A673 (cell line): ENCODE results near the gene CD40. TPM values are rescaled to one million over a fixed set of nuclear protein-coding genes. Genes with fewer than 3 reads are reported as not detected.

Experiments
- BruUV-seq: library from RNA; stranded (reverse); fragments of 400-500 nt; replicated peaks from 2 replicates; lab custom pipeline; 2021; lab: Mats Ljungman, UMichigan
- CTCF ChIA-PET: fragments of 300-600 bp; sonication (Branson Sonifier 250); formaldehyde crosslinking; loops from one replicate; lab custom pipeline; 2022; ENCODE audit warnings: antibody characterized with exemption; lab: Charles Lee
- POLR2A ChIA-PET: fragments of 300-600 bp; sonication (Branson Sonifier 250); formaldehyde crosslinking; loops from one replicate; lab custom pipeline; 2022; ENCODE audit warnings: antibody characterized with exemption; ENCODE audit not compliant: low non-redundant PET; lab: Charles Lee
- DNase-seq: peaks from one replicate; pipeline ENCODE4 v3.0.0-alpha.2; 2015; ENCODE audit warnings: low spot score
- H3K27ac ChIP-seq: fragments of 200-600 bp; sonication (generic); 2 replicates; pipeline ENCODE4 v1.5.1; 2016; ENCODE audit warnings: mixed run types, low read depth, mild to moderate bottlenecking, mixed read lengths, antibody characterized with exemption, low read length; ENCODE audit not compliant: poor library complexity, severe bottlenecking
- H3K27me3 ChIP-seq: fragments of 200-600 bp; sonication (generic); replicated peaks from 2 replicates; pipeline ENCODE4 v1.6.1; 2017; ENCODE audit warnings: mixed run types, low read depth, mild to moderate bottlenecking, mixed read lengths, antibody characterized with exemption, low read length; ENCODE audit not compliant: insufficient read depth, poor library complexity
- H3K36me3 ChIP-seq: fragments of 200-600 bp; sonication (generic); 2 replicates; pipeline ENCODE4 v1.6.1; 2016; ENCODE audit warnings: mixed run types, mild to moderate bottlenecking, mixed read lengths, antibody characterized with exemption, low read length; ENCODE audit not compliant: insufficient read depth, poor library complexity, severe bottlenecking
- H3K4me1 ChIP-seq: fragments of 200-600 bp; sonication (generic); 2 replicates; pipeline ENCODE4 v1.6.1; 2017; ENCODE audit warnings: mixed run types, mild to moderate bottlenecking, mixed read lengths, antibody characterized with exemption, low read length; ENCODE audit not compliant: insufficient read depth, poor library complexity, severe bottlenecking
- H3K4me3 ChIP-seq: fragments of 200-600 bp; sonication (generic); 2 replicates; pipeline ENCODE4 v1.5.1; 2016; ENCODE audit warnings: low read depth, mixed run types, mild to moderate bottlenecking, mixed read lengths, low read length; ENCODE audit not compliant: poor library complexity, severe bottlenecking
- H3K9me3 ChIP-seq: fragments of 200-600 bp; sonication (generic); 2 replicates; pipeline ENCODE4 v1.6.1; 2016; ENCODE audit warnings: mixed run types, low read depth, mild to moderate bottlenecking, mixed read lengths, antibody characterized with exemption, low read length; ENCODE audit not compliant: poor library complexity, severe bottlenecking
- CTCF ChIP-seq: fragments of 300-800, 200-600 bp; sonication (generic); conservative IDR thresholded peaks from 2 replicates; pipeline ENCODE4 v1.5.1; 2017; ENCODE audit warnings: low read depth, mild to moderate bottlenecking, antibody characterized with exemption, low read length, moderate library complexity, mixed read lengths
- EZH2 ChIP-seq: fragments of 200-600 bp; sonication (generic); IDR thresholded peaks from 2 replicates; pipeline ENCODE4 v1.6.1; 2017; ENCODE audit warnings: borderline replicate concordance, low read depth, mild to moderate bottlenecking, mixed read lengths, antibody characterized with exemption, low read length; ENCODE audit not compliant: poor library complexity, severe bottlenecking
- intact Hi-C: fragments of 100-400 bp; cut with micrococcal nuclease; formaldehyde crosslinking; loops from one replicate; pipeline ENCODE4 v1.10.0; 2022; ENCODE audit not compliant: unreplicated experiment
- total RNA-seq: library from RNA; stranded (reverse); gene quantifications from 2 replicates; pipeline ENCODE4 v1.2.3, GENCODE V29; 2021

The CD40 gene
- total RNA-seq, 1 experiment from 2014 or later = 16.3 TPM

GRCh38 chr20:46139908-46140482, 21.9 kb downstream of the CD40 start:
- H3K9me3 ChIP-seq = no peaks in the 10 kb centered on the region
- DNase-seq = no peak
- H3K4me1 ChIP-seq = no peaks in the 10 kb centered on the region
- intact Hi-C loops = loop anchor here (10.0 kb wide), 2 partner anchors 105 to 545 kb away; partner anchors contain the start of gene TP53RK
- peaks cover 15% of the 10 kb centered on the region for H3K27me3 ChIP-seq
- CTCF ChIA-PET = no interaction called here
- no peak overlapping the region for H3K4me3 ChIP-seq
- H3K27ac ChIP-seq = no peak overlapping the region
- POLR2A ChIA-PET = interaction anchor here (1.0 kb wide), 1 partner anchor 12 kb away, joined by 3 read pairs; no protein-coding TSS in a partner anchor
- TF ChIP-seq CTCF (no peak), EZH2 (no peak)
- H3K36me3 ChIP-seq = no peaks in the 10 kb centered on the region
- no TSS peak for BruUV-seq

DNA sequence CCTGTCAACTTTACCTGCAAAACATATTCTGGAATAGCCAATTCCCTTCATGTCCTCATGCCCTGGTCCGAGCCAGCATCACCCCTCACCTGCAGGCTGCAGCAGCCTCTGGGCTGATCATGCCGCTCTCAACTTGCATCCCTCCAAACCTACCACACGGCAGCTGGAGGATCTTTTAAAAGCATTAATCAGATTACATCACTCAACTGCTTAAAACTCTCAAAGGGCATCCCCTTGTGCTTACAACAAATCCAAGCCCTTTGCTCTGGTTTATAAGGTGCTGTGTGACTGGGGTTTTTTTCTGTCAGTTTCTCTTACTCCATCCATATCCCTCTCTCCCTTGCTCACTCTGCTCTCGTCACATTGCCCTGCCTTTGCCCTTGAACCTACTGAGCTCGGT, 24.0 kb downstream of the CD40 start:
- ChIA-PET POLR2A (no interaction called here), CTCF (no interaction called here)
- Histone ChIP-seq H3K27ac (no peak overlapping the region), H3K27me3 (peaks cover 15% of the 10 kb centered on the region), H3K4me1 (no peaks in the 10 kb centered on the region), H3K9me3 (no peaks in the 10 kb centered on the region), H3K36me3 (no peaks in the 10 kb centered on the region), H3K4me3 (no peak overlapping the region)
- DNase-seq = no peak
- intact Hi-C loops = no loop called here
- TF ChIP-seq EZH2 (no peak), CTCF (no peak)
- no TSS peak for BruUV-seq

- TF ChIP-seq EZH2 (no peak), CTCF (no peak)
- BruUV-seq = no TSS peak
- no peaks in the 10 kb centered on the region for H3K4me1 ChIP-seq
- no peaks in the 10 kb centered on the region for H3K36me3 ChIP-seq
- intact Hi-C loops = no loop called here
- no peaks in the 10 kb centered on the region for H3K9me3 ChIP-seq
- POLR2A ChIA-PET = no interaction called here
- no peak for DNase-seq
- H3K27me3 ChIP-seq = peaks cover 15% of the 10 kb centered on the region
- H3K4me3 ChIP-seq = no peak overlapping the region
- CTCF ChIA-PET = no interaction called here
- H3K27ac ChIP-seq = no peak overlapping the region
Measured at GRCh38 chr20:46144432-46145025, 26.4 kb downstream of the CD40 start.
